Epidermal melanocyte (primary cell): ENCODE results near the gene LDLR.
"Not testable (repeated sequence)": the region's sequence is repeated elsewhere in the genome, so short reads cannot be mapped to it uniquely, and the experiment has no call there.

Source experiments
- DNase-seq: peaks from one replicate; pipeline ENCODE4 v3.0.0; 2011; ENCODE audit warnings: low spot score; ENCODE audit not compliant: insufficient read length

The LDLR gene

GRCh38 chr19:11172576-11172975, 83.3 kb downstream of the LDLR start:
- DNase-seq: no peak

- DNase-seq: no peak
Measured at GRCh38 chr19:11173516-11174155, 84.4 kb downstream of the LDLR start.

- DNase-seq: no peak
Measured at GRCh38 chr19:11174336-11174735, 85.1 kb downstream of the LDLR start.

- no peak for DNase-seq
Measured at GRCh38 chr19:11175920-11176319, 86.7 kb downstream of the LDLR start.

GRCh38 chr19:11176466-11177193, 87.4 kb downstream of the LDLR start:
- no peak for DNase-seq

GRCh38 chr19:11177592-11177991, 88.3 kb downstream of the LDLR start:
- DNase-seq: no peak

- DNase-seq: not testable (repeated sequence)
Measured at GRCh38 chr19:11179145-11179465, 89.8 kb downstream of the LDLR start.

- no peak for DNase-seq
Measured at GRCh38 chr19:11179716-11180297, 90.5 kb downstream of the LDLR start.

- DNase-seq: no peak
Measured at GRCh38 chr19:11180346-11180745, 91.1 kb downstream of the LDLR start.

GRCh38 chr19:11180975-11181374, 91.7 kb downstream of the LDLR start:
- not testable (repeated sequence) for DNase-seq

GRCh38 chr19:11181488-11181887, 92.2 kb downstream of the LDLR start:
- DNase-seq: no peak
